Measurements from ENCODE around the gene CACNA2D2.

DNA sequence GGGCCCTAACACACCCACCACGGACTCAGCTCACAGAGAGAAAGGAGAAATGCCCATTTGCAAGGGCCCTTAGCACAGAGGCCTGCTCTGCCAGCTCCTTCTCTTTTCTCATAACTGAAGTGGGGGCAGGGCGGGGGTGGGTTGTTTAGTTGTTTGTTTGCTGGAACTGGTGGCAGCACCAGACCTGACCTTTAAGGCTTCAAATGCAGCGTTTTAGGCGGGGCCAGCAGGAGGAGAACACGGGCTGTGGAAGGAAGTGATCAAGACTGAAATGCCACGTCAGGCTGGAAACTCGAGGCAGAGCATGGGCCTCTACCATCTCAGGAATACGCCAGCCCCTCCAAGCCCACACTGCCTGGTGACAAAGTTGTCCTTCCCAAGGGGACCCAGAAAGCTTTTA, 9.3 kb downstream of the CACNA2D2 start:
- TF ChIP-seq NFIC (IDR thresholded peaks at IDR 0.05; ENCODE audit: borderline replicate concordance) (no peak), EZH2phosphoT487 (IDR thresholded peaks at IDR 0.05; ENCODE audit: borderline replicate concordance, low read depth) (no peak), EP300 (IDR thresholded peaks at IDR 0.05; ENCODE audit: borderline replicate concordance in 1 of 2, low read depth in 1 of 2, low read length in 1 of 2) (no peak), MEF2A (IDR thresholded peaks at IDR 0.05; ENCODE audit: borderline replicate concordance, low read depth) (no peak), RXRA (IDR thresholded peaks at IDR 0.05; ENCODE audit: borderline replicate concordance, low read depth) (no peak), SIN3A (IDR thresholded peaks at IDR 0.05; ENCODE audit: borderline replicate concordance, low read depth, low read length) (no peak), RCOR1 (IDR thresholded peaks at IDR 0.05; ENCODE audit: low read length) (no peak), RAD21 (IDR thresholded peaks at IDR 0.05; ENCODE audit: low read length) (no peak), CHD2 (IDR thresholded peaks at IDR 0.05; ENCODE audit: low read length, partially characterized antibody) (no peak)
- TF ChIP-seq, protein P1, sequence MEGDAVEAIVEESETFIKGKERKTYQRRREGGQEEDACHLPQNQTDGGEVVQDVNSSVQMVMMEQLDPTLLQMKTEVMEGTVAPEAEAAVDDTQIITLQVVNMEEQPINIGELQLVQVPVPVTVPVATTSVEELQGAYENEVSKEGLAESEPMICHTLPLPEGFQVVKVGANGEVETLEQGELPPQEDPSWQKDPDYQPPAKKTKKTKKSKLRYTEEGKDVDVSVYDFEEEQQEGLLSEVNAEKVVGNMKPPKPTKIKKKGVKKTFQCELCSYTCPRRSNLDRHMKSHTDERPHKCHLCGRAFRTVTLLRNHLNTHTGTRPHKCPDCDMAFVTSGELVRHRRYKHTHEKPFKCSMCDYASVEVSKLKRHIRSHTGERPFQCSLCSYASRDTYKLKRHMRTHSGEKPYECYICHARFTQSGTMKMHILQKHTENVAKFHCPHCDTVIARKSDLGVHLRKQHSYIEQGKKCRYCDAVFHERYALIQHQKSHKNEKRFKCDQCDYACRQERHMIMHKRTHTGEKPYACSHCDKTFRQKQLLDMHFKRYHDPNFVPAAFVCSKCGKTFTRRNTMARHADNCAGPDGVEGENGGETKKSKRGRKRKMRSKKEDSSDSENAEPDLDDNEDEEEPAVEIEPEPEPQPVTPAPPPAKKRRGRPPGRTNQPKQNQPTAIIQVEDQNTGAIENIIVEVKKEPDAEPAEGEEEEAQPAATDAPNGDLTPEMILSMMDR (IDR thresholded peaks at IDR 0.05), result no peak

All from SK-N-SH (cell line).